ENCODE results near the gene IFITM5.
"Not testable (repeated sequence)": the region's sequence is repeated elsewhere in the genome, so short reads cannot be mapped to it uniquely, and the experiment has no call there.

The IFITM5 gene

GRCh38 chr11:299081-299891 is at the start of gene IFITM5:
Gene IFITM5 (minus strand): TSS chr11:299526. CDS start chr11:299490, 36 bp downstream.
- DNase-seq, result no peak

DNA sequence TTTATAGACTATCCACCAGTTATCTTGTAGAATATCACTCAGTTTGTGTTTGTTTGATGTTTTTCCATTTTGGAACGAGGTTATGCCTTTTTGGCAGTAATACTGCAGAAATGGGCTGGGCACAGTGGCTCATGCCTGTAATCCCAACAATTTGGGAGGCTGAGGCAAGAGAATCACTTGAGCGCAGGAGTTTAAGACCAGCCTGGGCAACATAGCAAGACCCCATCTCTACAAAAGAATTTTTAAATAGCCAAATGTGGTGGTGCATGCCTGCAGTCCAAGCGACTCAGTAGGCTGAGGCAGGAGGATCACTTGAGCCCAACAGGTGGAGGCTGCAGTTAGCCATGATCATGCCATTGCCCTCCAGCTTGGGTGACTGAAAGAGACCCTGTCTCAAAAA is 47.2 kb upstream of the IFITM5 start:
- DNase-seq, result no peak

DNA sequence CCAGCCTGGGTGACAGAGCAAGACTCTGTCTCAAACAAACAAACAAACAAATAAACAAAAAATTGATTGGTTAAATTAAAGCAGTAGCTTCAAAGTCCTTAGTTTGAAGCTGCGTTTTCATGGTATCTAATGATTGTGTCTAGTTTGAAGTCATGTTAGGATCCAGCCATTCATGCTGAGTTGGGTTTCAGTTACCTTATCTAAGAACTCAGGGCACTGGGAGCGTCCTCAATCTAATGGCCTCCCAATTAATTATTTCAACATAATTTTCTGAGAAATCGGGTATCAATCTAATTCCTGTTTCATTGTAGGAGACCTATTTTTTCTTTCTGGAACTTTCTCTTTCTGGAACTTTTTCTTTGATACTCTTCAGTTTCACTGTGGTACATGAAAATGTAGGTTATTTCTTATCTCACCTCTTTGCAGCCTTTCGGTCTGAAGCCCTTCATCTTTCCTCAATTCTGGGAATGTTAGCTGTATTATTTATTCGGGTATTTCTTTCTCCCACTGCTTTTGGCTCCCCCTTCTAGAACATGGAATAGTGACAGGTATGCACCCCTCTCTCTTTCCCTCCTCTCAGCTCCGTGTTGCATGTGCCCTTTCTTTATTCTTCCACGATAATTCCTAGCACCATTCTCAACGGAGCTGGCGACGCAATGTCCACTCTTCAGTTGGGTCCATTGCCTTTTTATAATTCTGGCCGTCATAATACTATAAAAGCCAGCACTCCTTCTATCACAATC is 45.7 kb upstream of the IFITM5 start:
- no peak for DNase-seq

DNA sequence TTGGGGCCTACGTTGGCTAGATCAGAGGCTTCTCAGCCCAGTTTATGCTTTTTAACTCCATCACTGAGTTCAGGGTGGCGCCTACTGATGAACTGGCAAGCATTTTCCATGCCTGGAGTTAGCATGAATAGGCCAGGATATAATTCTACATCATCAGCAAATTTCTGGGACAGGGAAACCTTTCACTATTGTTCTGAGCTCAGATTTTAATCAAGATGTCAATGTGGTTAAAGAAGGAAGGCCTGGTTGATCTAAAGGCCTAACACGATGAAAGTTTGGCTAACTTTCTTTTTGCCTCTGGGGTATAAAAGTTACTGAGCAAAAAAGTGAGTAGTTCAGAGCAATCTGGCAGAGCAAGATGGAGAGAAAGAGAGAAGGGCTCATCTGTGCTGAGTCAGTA is 43.0 kb upstream of the IFITM5 start:
- no peak for DNase-seq

DNA sequence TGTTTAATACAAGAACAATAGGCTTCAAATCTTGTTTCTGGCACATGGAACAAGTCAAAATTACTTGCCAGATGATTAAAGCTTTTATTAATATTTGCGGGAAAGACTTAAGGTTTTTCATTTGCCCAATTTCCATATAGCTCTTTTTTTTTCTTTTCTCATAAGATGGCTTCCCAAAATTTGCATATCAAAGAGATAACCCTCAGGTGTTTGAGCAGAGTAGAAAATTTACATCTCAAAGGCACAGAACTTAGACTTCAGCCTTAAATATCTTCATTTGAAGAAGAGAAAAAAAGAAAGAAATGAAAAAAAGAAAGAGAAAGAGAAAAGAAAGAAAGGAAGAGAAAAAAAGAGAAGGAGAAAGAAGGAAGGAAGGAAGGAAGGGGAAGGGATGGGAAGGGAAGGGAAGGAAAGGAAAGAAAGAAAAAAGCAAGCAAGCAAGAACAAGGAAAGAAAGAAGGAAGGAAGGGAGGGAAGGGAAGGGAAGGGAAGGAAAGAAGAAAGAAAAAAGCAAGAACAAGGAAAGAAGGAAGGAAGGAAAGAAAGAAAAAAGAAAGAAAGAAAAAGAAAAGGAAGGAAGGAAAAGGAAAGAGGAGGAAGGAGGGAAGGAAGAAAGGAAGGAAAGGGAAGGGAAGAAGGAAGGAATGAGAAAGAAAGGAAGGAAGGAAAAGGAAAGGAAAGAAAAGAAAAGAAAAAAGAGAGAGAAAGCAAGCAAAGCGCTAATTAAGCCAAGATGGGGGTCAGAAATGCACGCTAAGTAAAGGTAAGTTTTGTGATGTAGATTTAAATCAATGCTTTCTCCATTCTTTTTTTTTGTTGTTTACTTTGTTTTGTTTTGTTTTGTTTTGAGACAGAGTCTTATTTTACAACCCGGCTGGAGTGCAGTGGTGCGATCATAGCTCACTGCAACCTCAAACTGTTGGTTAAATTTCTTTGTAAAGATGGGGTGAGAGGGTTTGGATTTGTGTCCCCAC is 41.5 kb upstream of the IFITM5 start:
- no peak for DNase-seq

- no peak for DNase-seq
These were observed 40.6 kb upstream of the IFITM5 start for GRCh38 chr11:339963-340362.

DNA sequence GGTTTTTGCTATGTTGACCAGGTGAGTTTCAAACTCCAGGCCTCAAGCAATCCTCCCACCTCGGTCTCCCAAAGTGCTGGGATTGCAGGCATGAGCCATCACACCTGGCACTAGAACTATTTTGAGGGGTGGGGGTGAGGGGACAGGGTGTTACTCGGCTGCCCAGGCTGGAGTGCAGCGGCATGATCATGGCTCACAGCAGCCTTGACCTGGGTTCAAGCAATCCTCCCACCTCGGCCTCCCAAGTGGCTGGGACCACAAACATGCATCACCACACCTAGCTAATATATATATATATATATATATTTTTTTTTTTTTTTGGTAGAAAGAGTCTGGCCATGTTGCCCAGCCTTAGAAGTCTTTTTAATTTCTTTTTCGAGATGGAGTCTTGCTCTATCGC is 38.4 kb upstream of the IFITM5 start:
- no peak for DNase-seq

DNA sequence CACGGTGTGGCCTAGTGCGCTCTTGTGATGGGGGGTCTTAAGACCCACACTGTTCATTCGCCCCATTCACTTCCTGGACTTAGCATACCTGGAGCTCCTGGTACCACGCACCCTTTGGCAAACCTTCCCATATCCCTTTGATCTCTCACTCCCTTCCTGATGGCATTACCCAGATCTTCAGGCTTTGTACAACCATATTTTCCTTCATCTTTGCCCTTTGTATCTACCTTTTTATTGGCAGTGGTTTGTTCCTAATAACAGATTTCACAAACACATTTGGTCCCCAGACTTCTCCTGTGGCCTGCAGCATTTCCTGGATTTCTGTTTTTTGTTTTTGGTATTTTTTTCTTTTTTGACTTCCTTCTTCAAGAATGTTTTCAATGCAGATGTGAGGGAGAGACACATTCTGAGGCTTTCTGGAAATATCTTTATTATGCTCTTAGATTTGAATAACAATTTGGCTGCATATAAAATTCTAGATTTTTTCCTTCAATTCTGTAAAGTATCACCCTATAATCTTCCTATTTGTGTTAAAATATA is 37.4 kb upstream of the IFITM5 start:
- DNase-seq, result peak in 1 of 2 experiments; percentile 26

DNA sequence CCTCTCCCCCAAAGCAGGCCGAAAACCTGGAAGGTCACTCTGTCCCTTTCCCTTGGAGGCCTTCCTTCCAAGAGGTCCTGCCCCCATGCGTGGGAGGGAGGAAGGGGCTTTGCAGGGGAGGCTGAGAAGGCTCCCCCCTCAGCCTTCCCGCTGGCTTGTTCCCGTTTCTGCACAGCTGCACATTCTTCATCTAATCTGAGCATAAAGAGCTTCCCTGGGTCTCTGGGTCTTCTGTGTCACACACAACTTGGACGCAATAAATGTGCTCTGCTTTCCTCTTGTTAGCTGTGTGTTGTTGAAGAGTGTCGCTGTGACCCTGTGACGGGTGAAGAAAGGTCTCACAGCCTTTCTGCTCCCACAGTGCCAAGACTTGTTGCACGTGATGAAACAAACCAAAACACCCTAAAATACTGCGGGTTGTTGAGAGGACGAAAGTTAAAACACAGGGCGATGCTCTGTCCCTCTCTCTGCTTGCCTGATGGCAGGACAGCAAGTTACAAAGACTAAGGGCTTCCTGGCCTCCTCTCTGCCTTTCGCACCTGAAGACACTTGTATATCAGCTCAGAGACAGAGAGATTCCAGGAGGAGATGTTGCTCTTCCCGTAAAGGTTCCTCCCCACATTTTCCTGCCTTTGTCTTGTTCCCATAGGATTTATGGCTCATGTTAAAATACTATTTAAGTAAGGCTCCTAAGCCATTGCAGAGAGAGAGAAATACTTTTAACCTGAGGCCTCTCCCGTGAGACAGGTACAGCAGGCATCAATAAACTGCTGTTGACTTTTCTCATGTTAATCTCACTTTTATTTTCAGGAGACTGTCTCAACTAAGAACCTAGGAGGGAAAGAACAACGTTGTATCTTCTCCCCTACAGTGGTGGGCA is 36.7 kb upstream of the IFITM5 start:
- DNase-seq, result peak; percentile 80 to 83

DNA sequence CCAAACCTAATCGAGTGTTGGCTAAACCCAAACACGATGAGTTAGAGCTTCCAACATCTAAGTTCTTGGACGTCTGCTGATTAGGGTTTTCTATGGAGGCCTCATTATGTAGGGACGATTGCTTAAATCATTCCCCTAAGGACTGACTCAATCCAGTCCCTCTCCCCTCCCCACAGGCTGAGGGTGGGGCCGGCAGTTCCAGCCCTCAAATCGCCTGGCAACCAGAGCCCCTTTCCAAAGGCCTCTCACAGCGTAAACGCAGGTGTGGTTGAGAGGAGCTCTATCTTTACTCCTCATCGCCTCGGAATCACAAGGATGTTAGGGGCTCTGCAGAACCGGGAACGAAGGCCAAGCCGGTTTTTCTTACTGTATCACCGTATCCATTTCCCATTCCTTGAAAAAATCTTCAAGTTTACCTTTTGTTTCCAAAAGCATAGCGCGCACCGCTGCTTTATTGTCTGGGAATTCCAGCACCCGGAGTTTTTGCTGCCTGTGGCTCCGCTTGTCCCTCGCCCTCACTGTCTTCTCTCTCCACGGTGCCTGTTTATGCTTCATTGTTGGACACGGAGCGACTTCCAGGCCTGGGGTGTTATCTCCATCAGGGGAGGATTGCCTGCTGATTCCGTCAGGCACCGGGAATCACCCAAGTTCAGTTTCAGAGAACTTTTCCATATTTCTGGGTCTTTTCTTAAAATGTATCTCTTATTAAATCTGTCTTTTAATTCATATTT is 35.1 kb upstream of the IFITM5 start:
- no peak for DNase-seq

DNA sequence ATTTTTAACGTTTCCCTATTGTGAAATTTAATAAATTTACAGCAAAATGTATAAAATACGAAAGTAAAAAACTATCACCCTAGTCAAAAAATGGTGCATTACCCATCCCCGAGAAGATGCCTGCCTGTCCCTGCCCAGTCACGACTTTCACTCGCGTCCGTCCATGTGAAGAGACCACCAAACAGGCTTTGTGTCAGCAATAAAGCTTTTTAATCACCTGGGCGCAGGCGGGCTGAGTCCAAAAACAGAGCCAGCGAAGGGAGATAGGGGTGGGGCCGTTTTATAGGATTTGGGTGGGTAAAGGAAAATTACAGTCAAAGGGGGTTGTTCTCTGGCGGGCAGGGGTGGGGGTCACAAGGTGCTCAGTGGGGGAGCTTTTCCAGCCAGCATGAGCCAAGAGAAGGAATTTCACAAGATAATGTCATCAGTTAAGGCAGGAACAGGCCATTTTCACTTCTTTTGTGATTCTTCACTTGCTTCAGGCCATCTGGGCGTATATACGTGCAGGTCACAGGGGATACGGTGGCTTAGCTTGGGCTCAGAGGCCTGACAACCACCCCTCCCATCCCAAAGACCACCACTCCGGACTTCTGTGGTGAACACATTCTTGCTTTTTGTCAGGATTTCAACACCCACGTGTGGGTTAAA is 34.4 kb upstream of the IFITM5 start:
- not testable (repeated sequence) for DNase-seq

- DNase-seq, result no peak
These were observed 33.5 kb upstream of the IFITM5 start for GRCh38 chr11:332651-333480.

- no peak for DNase-seq
These were observed 32.2 kb upstream of the IFITM5 start for GRCh38 chr11:331358-332060.

DNA sequence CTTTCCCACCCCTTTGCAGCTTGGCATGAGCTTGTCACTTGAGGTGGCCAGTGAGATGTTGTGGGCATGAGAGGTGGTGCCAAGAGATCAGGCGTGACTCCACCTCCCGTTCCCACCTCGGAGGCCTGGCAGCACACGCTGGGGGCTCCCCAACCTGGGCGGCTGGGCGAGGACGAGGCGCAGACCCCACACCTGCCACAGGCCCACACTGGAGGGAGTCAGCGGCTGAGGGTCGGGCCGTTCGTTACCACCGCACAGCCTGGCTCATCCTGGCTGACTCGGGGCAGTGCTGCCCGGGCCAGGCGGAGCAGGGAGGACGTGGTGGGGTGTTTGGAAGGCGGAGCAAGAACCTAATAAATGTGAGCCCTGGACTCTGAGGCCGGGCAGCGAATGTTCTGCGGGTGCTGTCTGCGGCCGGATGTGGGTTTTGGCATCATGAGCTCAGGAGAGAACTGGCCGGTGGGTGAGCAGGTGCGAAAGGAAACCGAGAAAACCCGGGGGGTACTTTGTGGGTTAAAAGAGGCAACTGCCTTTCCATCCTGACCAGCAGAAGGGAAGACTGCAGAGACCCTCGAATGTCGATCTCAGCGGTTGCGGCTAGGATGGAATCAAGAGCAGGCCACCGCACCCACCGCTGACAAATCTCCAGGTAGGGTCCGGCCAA is 31.5 kb upstream of the IFITM5 start:
- no peak for DNase-seq

DNA sequence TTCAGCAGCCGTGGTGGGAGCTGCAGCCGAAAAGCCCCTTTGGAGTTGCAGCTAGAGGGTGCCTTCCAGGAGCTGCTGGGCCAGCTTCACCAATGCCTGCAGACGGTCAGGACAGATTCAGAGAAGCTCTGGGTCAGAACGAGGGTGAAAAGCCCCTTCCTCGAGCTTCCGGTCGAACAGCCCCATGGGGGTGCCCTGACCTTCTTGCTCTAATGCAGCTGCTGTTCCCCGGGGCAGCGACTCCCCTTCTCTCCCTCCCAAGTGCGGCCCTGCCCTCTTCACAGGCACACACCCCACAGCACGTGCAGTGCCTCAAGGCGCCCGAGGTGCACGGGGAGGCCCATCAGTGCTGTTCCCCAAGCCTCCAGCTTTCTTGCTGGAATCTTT is 31.0 kb upstream of the IFITM5 start:
- DNase-seq, result no peak

GRCh38 chr11:329886-330253 is 30.5 kb upstream of the IFITM5 start:
- no peak for DNase-seq

DNA sequence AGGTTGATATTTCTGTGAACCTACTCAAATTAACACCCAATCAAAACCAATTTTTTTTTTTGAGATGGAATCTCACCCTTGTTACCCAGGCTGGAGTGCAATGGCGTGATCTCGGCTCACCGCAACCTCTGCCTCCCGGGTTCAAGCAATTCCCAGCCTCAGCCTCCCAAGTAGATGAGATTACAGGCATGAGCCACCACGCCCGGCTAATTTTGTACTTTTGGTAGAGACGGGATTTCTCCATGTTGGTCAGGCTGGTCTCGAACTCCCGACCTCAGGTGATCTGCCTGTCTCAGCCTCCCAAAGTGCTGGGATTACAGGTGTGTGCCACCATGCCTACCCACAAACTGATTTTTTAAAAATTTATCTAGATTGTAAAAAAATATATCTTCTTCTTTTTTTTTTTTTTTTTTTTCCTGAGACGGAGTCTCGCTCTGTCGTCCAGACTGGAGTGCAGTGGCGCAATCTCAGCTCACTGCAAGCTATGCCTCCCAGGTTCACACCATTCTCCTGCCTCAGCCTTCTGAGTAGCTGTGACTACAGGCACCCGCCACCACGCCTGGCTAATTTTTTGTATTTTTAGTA is 29.3 kb upstream of the IFITM5 start:
- not testable (repeated sequence) for DNase-seq

DNA sequence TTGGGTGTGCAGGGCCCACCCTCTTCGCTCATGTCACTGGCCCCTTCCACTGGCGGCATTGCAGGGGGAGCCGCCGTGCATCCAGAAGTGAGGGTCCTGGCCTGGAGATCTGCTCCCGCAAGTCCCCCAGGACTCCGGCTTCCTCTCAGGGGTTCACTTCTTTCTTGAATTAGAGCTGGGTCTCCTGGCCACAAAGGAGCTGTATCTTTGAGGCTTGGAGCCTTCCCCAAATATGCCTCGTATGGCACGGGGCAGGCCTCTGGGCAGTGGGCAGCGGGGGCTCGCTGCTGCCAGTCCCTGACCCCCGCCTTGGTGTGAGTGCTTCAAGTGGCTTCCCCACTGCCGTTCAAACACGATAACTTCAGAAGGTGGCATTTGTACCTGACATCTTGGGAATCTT is 28.7 kb upstream of the IFITM5 start:
- DNase-seq, result no peak
